Vagina (tissue), 2 donors: ENCODE measurements around the gene TULP1.

Experiments
- CTCF ChIP-seq, 3 experiments: fragments of 450-650 bp in 2 of 3; fragments of 200-600 bp in 1 of 3; sonication (generic) in 1 of 3; IDR thresholded peaks; one replicate each; pipeline ENCODE4 v1.5.1; 2017 to 2019; ENCODE audit warnings: antibody characterized with exemption in 3 of 3, mild to moderate bottlenecking in 2 of 3, moderate library complexity in 2 of 3
- POLR2A ChIP-seq, 2 donors: fragments of 450-650 bp; IDR thresholded peaks; one replicate each; pipeline ENCODE4 v1.6.1; 2017; ENCODE audit warnings: antibody characterized with exemption in 2 of 2, mild to moderate bottlenecking in 2 of 2, moderate library complexity in 2 of 2
- POLR2AphosphoS5 ChIP-seq, 2 donors: sonication (generic); formaldehyde crosslinking; IDR thresholded peaks; one replicate each; pipeline ENCODE4 v1.9.0; 2017; ENCODE audit warnings: antibody characterized with exemption in 2 of 2, mild to moderate bottlenecking in 2 of 2, low read depth in 1 of 2; ENCODE audit not compliant: insufficient read depth in 1 of 2

GRCh38 chr6:35449287-35449881 lies 63.3 kb downstream of the TULP1 start:
- TF ChIP-seq CTCF (IDR thresholded peaks at IDR 0.05), result peak; percentile 31 to 53 (median 44)
- peak in 1 of 2 donors; percentile 65 for TF ChIP-seq POLR2AphosphoS5 (IDR thresholded peaks at IDR 0.05; ENCODE audit: insufficient read depth in 1 of 2, low read depth in 1 of 2)
- TF ChIP-seq POLR2A (IDR thresholded peaks at IDR 0.05), result no peak
